HFFc6 (cell line): Measurements from ENCODE around the gene CREB3L2. TPM values are rescaled to one million over a fixed set of nuclear protein-coding genes. Genes with fewer than 3 reads are reported as not detected.
A peak's percentile ranks its signal among the peaks of the same experiment; 100 is the strongest.
"Not testable (repeated sequence)": the region's sequence is repeated elsewhere in the genome, so short reads cannot be mapped to it uniquely, and the experiment has no call there.

Source experiments
- DNase-seq: peaks from one replicate; pipeline ENCODE4 v3.0.0-alpha.2; 2018
- H3K27ac Mint-ChIP-seq: 2 replicates; pipeline ENCODE4 v1.8.0; 2020; ENCODE audit warnings: mild to moderate bottlenecking, mixed read lengths
- H3K27me3 Mint-ChIP-seq: 2 replicates; pipeline ENCODE4 v1.8.0; 2021; ENCODE audit warnings: mild to moderate bottlenecking, moderate library complexity, mixed read lengths; ENCODE audit not compliant: insufficient read depth
- H3K36me3 Mint-ChIP-seq: 2 replicates; pipeline ENCODE4 v1.8.0; 2021; ENCODE audit warnings: low read depth, mixed read lengths
- H3K4me1 Mint-ChIP-seq: 2 replicates; pipeline ENCODE4 v1.8.0; 2020; ENCODE audit warnings: low read depth, mixed read lengths
- H3K4me3 Mint-ChIP-seq: 2 replicates; pipeline ENCODE4 v1.8.0; 2020; ENCODE audit warnings: mild to moderate bottlenecking, moderate library complexity, mixed read lengths
- H3K9me3 Mint-ChIP-seq: 2 replicates; pipeline ENCODE4 v1.8.0; 2020; ENCODE audit warnings: mild to moderate bottlenecking, mixed read lengths
- CTCF ChIP-seq: fragments of 200-600 bp; sonication (generic); IDR thresholded peaks from 2 replicates; pipeline ENCODE4 v1.5.0; 2021; ENCODE audit warnings: antibody characterized with exemption, mild to moderate bottlenecking
- total RNA-seq, 6 experiments: library from RNA; stranded (reverse); fragmentation: NEBNext Ultra II Directional; extraction: Animal tissue kit (Norgen Biotek cat#: 25700); gene quantifications; 2 replicates in 1 of 6; 3 replicates in 5 of 6; pipeline ENCODE4 v1.2.3, GENCODE V29; 2021

Gene CREB3L2
- total RNA-seq, 6 experiments from 2014 or later = 112 to 139 (median 123) TPM

GRCh38 chr7:137931823-137932222 lies 70.1 kb downstream of the CREB3L2 start:
- Mint-ChIP-seq H3K4me3 (peak overlapping the region; percentile 71), H3K27me3 (peaks cover 1% of the 10 kb centered on the region; the same call in 1 of the 2 replicates), H3K36me3 (peaks cover 38% of the 10 kb centered on the region), H3K27ac (peak overlapping the region; percentile 89), H3K9me3 (no peaks in the 10 kb centered on the region), H3K4me1 (peaks cover 86% of the 10 kb centered on the region)
- no peak for TF ChIP-seq CTCF
- DNase-seq = no peak

GRCh38 chr7:137930581-137930980 lies 71.3 kb downstream of the CREB3L2 start:
- H3K27ac Mint-ChIP-seq = peak overlapping the region; percentile 94
- H3K36me3 Mint-ChIP-seq = peaks cover 50% of the 10 kb centered on the region
- H3K4me1 Mint-ChIP-seq = peaks cover 81% of the 10 kb centered on the region
- H3K27me3 Mint-ChIP-seq = peaks cover 1% of the 10 kb centered on the region; the same call in 1 of the 2 replicates
- H3K9me3 Mint-ChIP-seq = no peaks in the 10 kb centered on the region
- H3K4me3 Mint-ChIP-seq = peak overlapping the region; percentile 75
- peak; percentile 87 for DNase-seq
- no peak for TF ChIP-seq CTCF

GRCh38 chr7:137928626-137929025 lies 73.3 kb downstream of the CREB3L2 start:
- H3K9me3 Mint-ChIP-seq = no peaks in the 10 kb centered on the region
- H3K4me3 Mint-ChIP-seq = no peak overlapping the region
- peaks cover 56% of the 10 kb centered on the region for H3K36me3 Mint-ChIP-seq
- TF ChIP-seq CTCF = no peak
- no peak for DNase-seq
- peaks cover 1% of the 10 kb centered on the region; the same call in 1 of the 2 replicates for H3K27me3 Mint-ChIP-seq
- peak overlapping the region; percentile 65 for H3K27ac Mint-ChIP-seq
- peaks cover 81% of the 10 kb centered on the region for H3K4me1 Mint-ChIP-seq

- TF ChIP-seq CTCF = no peak
- H3K9me3 Mint-ChIP-seq = no peaks in the 10 kb centered on the region
- no peak overlapping the region for H3K4me3 Mint-ChIP-seq
- peak overlapping the region; percentile 46 for H3K27ac Mint-ChIP-seq
- peaks cover 58% of the 10 kb centered on the region for H3K36me3 Mint-ChIP-seq
- H3K27me3 Mint-ChIP-seq = peaks cover 1% of the 10 kb centered on the region; the same call in 1 of the 2 replicates
- H3K4me1 Mint-ChIP-seq = peaks cover 81% of the 10 kb centered on the region
- no peak for DNase-seq
Observed at GRCh38 chr7:137927386-137927785, 74.5 kb downstream of the CREB3L2 start.

- not testable (repeated sequence) for DNase-seq, H3K27me3 Mint-ChIP-seq
- peaks cover 84% of the 10 kb centered on the region for H3K4me1 Mint-ChIP-seq
Observed at GRCh38 chr7:137926206-137926605, 75.7 kb downstream of the CREB3L2 start.

GRCh38 chr7:137925754-137926153 lies 76.1 kb downstream of the CREB3L2 start:
- H3K27ac Mint-ChIP-seq = peak overlapping the region; percentile 90
- peaks cover 84% of the 10 kb centered on the region for H3K4me1 Mint-ChIP-seq
- TF ChIP-seq CTCF = no peak
- no peaks in the 10 kb centered on the region for H3K9me3 Mint-ChIP-seq
- no peak for DNase-seq
- peaks cover 1% of the 10 kb centered on the region; the same call in 1 of the 2 replicates for H3K27me3 Mint-ChIP-seq
- H3K4me3 Mint-ChIP-seq = peak overlapping the region; percentile 28; the same call in 1 of the 2 replicates
- H3K36me3 Mint-ChIP-seq = peaks cover 71% of the 10 kb centered on the region

More at GRCh38 chr7:137926206-137926605, 75.7 kb downstream of the CREB3L2 start:
- not testable (repeated sequence) for H3K4me3 Mint-ChIP-seq, H3K9me3 Mint-ChIP-seq
- H3K27ac Mint-ChIP-seq = peak overlapping the region; percentile 90; the same call in 1 of the 2 replicates
- H3K36me3 Mint-ChIP-seq = peaks cover 70% of the 10 kb centered on the region
